ENCODE data around the gene GIMAP8.
A peak's percentile ranks its signal among the peaks of the same experiment; 100 is the strongest.

The GIMAP8 gene

GRCh38 chr7:150410131-150410530 is 40.3 kb upstream of the GIMAP8 start:
- no peak for DNase-seq (ENCODE audit: low read depth, low spot score)
- H3K4me3 ChIP-seq (ENCODE audit: low read length): no peak overlapping the region

GRCh38 chr7:150410680-150411346 is 39.6 kb upstream of the GIMAP8 start:
- no peak for DNase-seq (ENCODE audit: low read depth, low spot score)

GRCh38 chr7:150411606-150412005 is 38.8 kb upstream of the GIMAP8 start:
- no peak overlapping the region for H3K4me3 ChIP-seq (ENCODE audit: low read length)
- DNase-seq (ENCODE audit: low read depth, low spot score): no peak

More at GRCh38 chr7:150410680-150411346, 39.6 kb upstream of the GIMAP8 start:
- H3K4me3 ChIP-seq (ENCODE audit: low read length): no peak overlapping the region

GRCh38 chr7:150412016-150412415 is 38.4 kb upstream of the GIMAP8 start:
- no peak for DNase-seq (ENCODE audit: low read depth, low spot score)
- no peak overlapping the region for H3K4me3 ChIP-seq (ENCODE audit: low read length)

GRCh38 chr7:150412518-150413488 is 37.6 kb upstream of the GIMAP8 start:
- DNase-seq (ENCODE audit: low read depth, low spot score): no peak
- H3K4me3 ChIP-seq (ENCODE audit: low read length): no peak overlapping the region

- H3K4me3 ChIP-seq (ENCODE audit: low read length): no peak overlapping the region
- DNase-seq (ENCODE audit: low read depth, low spot score): no peak
Observed at GRCh38 chr7:150413640-150414081, 36.8 kb upstream of the GIMAP8 start.

- DNase-seq (ENCODE audit: low read depth, low spot score): no peak
- no peak overlapping the region for H3K4me3 ChIP-seq (ENCODE audit: low read length)
Observed at GRCh38 chr7:150415161-150416153, 35.0 kb upstream of the GIMAP8 start.

GRCh38 chr7:150417239-150417638 is 33.2 kb upstream of the GIMAP8 start:
- no peak for DNase-seq (ENCODE audit: low read depth, low spot score)
- H3K4me3 ChIP-seq (ENCODE audit: low read length): no peak overlapping the region

- no peak for DNase-seq (ENCODE audit: low read depth, low spot score)
- no peak overlapping the region for H3K4me3 ChIP-seq (ENCODE audit: low read length)
Observed at GRCh38 chr7:150417863-150418262, 32.6 kb upstream of the GIMAP8 start.

GRCh38 chr7:150420242-150420641 is 30.2 kb upstream of the GIMAP8 start:
- H3K4me3 ChIP-seq (ENCODE audit: low read length): no peak overlapping the region
- DNase-seq (ENCODE audit: low read depth, low spot score): no peak

- no peak overlapping the region for H3K4me3 ChIP-seq (ENCODE audit: low read length)
- peak; percentile 77 for DNase-seq (ENCODE audit: low read depth, low spot score)
Observed at GRCh38 chr7:150420987-150421674, 29.3 kb upstream of the GIMAP8 start.

- DNase-seq (ENCODE audit: low read depth, low spot score): no peak
Observed at GRCh38 chr7:150421831-150422230, 28.6 kb upstream of the GIMAP8 start.

GRCh38 chr7:150425670-150426069 is 24.8 kb upstream of the GIMAP8 start:
- no peak for DNase-seq (ENCODE audit: low read depth, low spot score)
- H3K4me3 ChIP-seq (ENCODE audit: low read length): no peak overlapping the region

More at GRCh38 chr7:150421831-150422230, 28.6 kb upstream of the GIMAP8 start:
- H3K4me3 ChIP-seq (ENCODE audit: low read length): no peak overlapping the region

GRCh38 chr7:150428671-150429451 is 21.6 kb upstream of the GIMAP8 start:
- DNase-seq (ENCODE audit: low read depth, low spot score): peak; percentile 75
- H3K4me3 ChIP-seq (ENCODE audit: low read length): no peak overlapping the region

GRCh38 chr7:150429699-150430098 is 20.7 kb upstream of the GIMAP8 start:
- H3K4me3 ChIP-seq (ENCODE audit: low read length): no peak overlapping the region
- no peak for DNase-seq (ENCODE audit: low read depth, low spot score)

- DNase-seq (ENCODE audit: low read depth, low spot score): no peak
- H3K4me3 ChIP-seq (ENCODE audit: low read length): no peak overlapping the region
Observed at GRCh38 chr7:150430465-150431085, 19.9 kb upstream of the GIMAP8 start.
